HEK293T (cell line): Measurements from ENCODE around the gene CT45A3.

Source experiments
- BHLHE40 ChIP-seq: fragments of 450-650 bp; IDR thresholded peaks from 2 replicates; pipeline ENCODE4 v1.6.1; 2016; ENCODE audit warnings: mild to moderate bottlenecking, moderate library complexity, borderline replicate concordance
- CTBP1 ChIP-seq: fragments of 450-650 bp; IDR thresholded peaks from 2 replicates; pipeline ENCODE4 v1.6.1; 2016; ENCODE audit warnings: borderline replicate concordance
- FOXK2 ChIP-seq: fragments of 450-650 bp; IDR thresholded peaks from 2 replicates; pipeline ENCODE4 v1.6.1; 2016; ENCODE audit warnings: mild to moderate bottlenecking
- FOXM1 ChIP-seq: fragments of 450-650 bp; IDR thresholded peaks from 2 replicates; pipeline ENCODE4 v1.6.1; 2017; ENCODE audit warnings: mild to moderate bottlenecking, borderline replicate concordance
- ZNF384 ChIP-seq: fragments of 450-650 bp; IDR thresholded peaks from 2 replicates; pipeline ENCODE4 v1.6.1; 2016

- TF ChIP-seq ZNF384, result no peak
- TF ChIP-seq FOXK2, result no peak
- TF ChIP-seq FOXM1, result no peak
- TF ChIP-seq BHLHE40, result no peak
- no peak for TF ChIP-seq CTBP1
These were observed 30.5 kb downstream of the CT45A3 start for GRCh38 chrX:135737366-135738071.
